Gastroesophageal sphincter (tissue), 4 donors: ENCODE data around the gene MYADML2. TPM values are rescaled to one million over a fixed set of nuclear protein-coding genes. Genes with fewer than 3 reads are reported as not detected.

ENCODE experiments used
- ATAC-seq: fragments of 150-250 bp; one replicate; pipeline ENCODE4 v1.9.1; 2016; ENCODE audit warnings: mild to moderate bottlenecking, moderate library complexity
- H3K27ac ChIP-seq, 4 donors: fragments of 200-600 bp; sonication (generic) in 3 of 4; 1 replicate in 3 of 4; 2 replicates in 1 of 4; pipeline ENCODE4 v1.5.1; 2016 to 2019
- H3K27me3 ChIP-seq: fragments of 200-600 bp; sonication (generic); one replicate; pipeline ENCODE4 v1.5.1; 2019
- H3K36me3 ChIP-seq, 2 donors: fragments of 200-600 bp; sonication (generic); one replicate each; pipeline ENCODE4 v1.5.1; 2019; ENCODE audit warnings: control low read depth in 1 of 2
- H3K4me1 ChIP-seq, 3 donors: fragments of 200-600 bp; sonication (generic); 1 replicate in 2 of 3; 2 replicates in 1 of 3; pipeline ENCODE4 v1.5.1; 2016 to 2019; ENCODE audit warnings: control low read depth in 2 of 3
- H3K4me3 ChIP-seq, 2 donors: fragments of 200-600 bp; sonication (generic); one replicate each; pipeline ENCODE4 v1.5.1; 2019; ENCODE audit warnings: mild to moderate bottlenecking in 1 of 2, moderate library complexity in 1 of 2
- H3K9me3 ChIP-seq, 3 donors: fragments of 200-600 bp; sonication (generic); one replicate each; pipeline ENCODE4 v1.5.1; 2017 to 2019; ENCODE audit warnings: control low read depth in 2 of 3
- CTCF ChIP-seq, 4 experiments: fragments of 200-600 bp in 2 of 4; fragments of 450-650 bp in 2 of 4; sonication (generic) in 1 of 4; IDR thresholded peaks; one replicate each; pipeline ENCODE4 v1.5.1; 2017 to 2019; ENCODE audit warnings: antibody characterized with exemption in 4 of 4, mild to moderate bottlenecking in 2 of 4, moderate library complexity in 2 of 4
- EP300 ChIP-seq: sonication (generic); formaldehyde crosslinking; IDR thresholded peaks from one replicate; pipeline ENCODE4 v1.6.1; 2017; ENCODE audit warnings: antibody characterized with exemption, mild to moderate bottlenecking
- POLR2A ChIP-seq, 2 donors: fragments of 450-650 bp; IDR thresholded peaks; one replicate each; pipeline ENCODE4 v1.6.1; 2017; ENCODE audit warnings: antibody characterized with exemption in 2 of 2, mild to moderate bottlenecking in 2 of 2, moderate library complexity in 1 of 2
- POLR2AphosphoS5 ChIP-seq: sonication (generic); formaldehyde crosslinking; IDR thresholded peaks from one replicate; pipeline ENCODE4 v1.6.1; 2017; ENCODE audit warnings: antibody characterized with exemption
- WGBS, 2 donors: methylation state at CpG; one replicate each; pipeline ENCODE4 v1.1.5; 2018; ENCODE audit warnings: low coverage in 1 of 2; 5-methylcytosine and 5-hydroxymethylcytosine counted together
- total RNA-seq, 4 donors: library from RNA; depleted of rRNA; stranded (reverse); fragments of >200 nt; gene quantifications; one replicate each; pipeline ENCODE4 v1.1.0, GENCODE V29; 2016

The MYADML2 gene
- total RNA-seq, 4 donors from 2014 or later = not detected

- Histone ChIP-seq H3K9me3 (no peaks in the 10 kb centered on the region), H3K27ac (no peak overlapping the region), H3K4me1 (peaks cover 0 to 15% (median 0%) of the 10 kb centered on the region in 3 donors), H3K36me3 (no peaks in the 10 kb centered on the region), H3K27me3 (peaks cover 51% of the 10 kb centered on the region), H3K4me3 (no peak overlapping the region)
- TF ChIP-seq EP300 = no peak
- TF ChIP-seq POLR2AphosphoS5 = no peak
- no peak for TF ChIP-seq CTCF (IDR thresholded peaks at IDR 0.05)
- TF ChIP-seq POLR2A (IDR thresholded peaks at IDR 0.05) = no peak
- no peak for ATAC-seq
- WGBS, 2 donors = 82 to 85% methylated on average over 2 to 4 of the region's 9 CpGs
Observed at GRCh38 chr17:81944858-81945257, 2.2 kb downstream of the MYADML2 start.

GRCh38 chr17:81942167-81942553, 4.9 kb downstream of the MYADML2 start:
- Histone ChIP-seq H3K4me3 (no peak overlapping the region), H3K27me3 (peaks cover 58% of the 10 kb centered on the region), H3K9me3 (no peaks in the 10 kb centered on the region), H3K36me3 (no peaks in the 10 kb centered on the region), H3K4me1 (peaks cover 0 to 30% (median 5%) of the 10 kb centered on the region in 3 donors), H3K27ac (no peak overlapping the region)
- TF ChIP-seq POLR2AphosphoS5 (no peak), EP300 (no peak), POLR2A (IDR thresholded peaks at IDR 0.05) (no peak), CTCF (IDR thresholded peaks at IDR 0.05) (no peak)
- ATAC-seq = no peak
- WGBS, 2 donors = 20 to 27% methylated on average over 2 to 9 of the region's 12 CpGs

GRCh38 chr17:81941484-81942166, 5.4 kb downstream of the MYADML2 start:
- WGBS, 2 donors = 0 to 11% methylated on average over 1 to 7 of the region's 30 CpGs
- TF ChIP-seq CTCF (IDR thresholded peaks at IDR 0.05) = no peak
- no peak for TF ChIP-seq EP300
- no peak for TF ChIP-seq POLR2AphosphoS5
- no peak for TF ChIP-seq POLR2A (IDR thresholded peaks at IDR 0.05)
- ATAC-seq = no peak
- peaks cover 0 to 35% (median 8%) of the 10 kb centered on the region in 3 donors for H3K4me1 ChIP-seq
- peaks cover 58% of the 10 kb centered on the region for H3K27me3 ChIP-seq
- no peak overlapping the region for H3K27ac ChIP-seq
- no peaks in the 10 kb centered on the region for H3K9me3 ChIP-seq
- H3K36me3 ChIP-seq = no peaks in the 10 kb centered on the region
- H3K4me3 ChIP-seq = no peak overlapping the region

GRCh38 chr17:81940538-81941483, 6.2 kb downstream of the MYADML2 start:
- TF ChIP-seq POLR2A (IDR thresholded peaks at IDR 0.05) = no peak
- TF ChIP-seq POLR2AphosphoS5 = no peak
- no peak for TF ChIP-seq CTCF (IDR thresholded peaks at IDR 0.05)
- TF ChIP-seq EP300 = no peak
- ATAC-seq = no peak
- Histone ChIP-seq H3K36me3 (no peaks in the 10 kb centered on the region), H3K27me3 (peaks cover 58% of the 10 kb centered on the region), H3K4me3 (no peak overlapping the region), H3K9me3 (no peaks in the 10 kb centered on the region), H3K27ac (no peak overlapping the region), H3K4me1 (peaks cover 0 to 40% (median 10%) of the 10 kb centered on the region in 3 donors)
- WGBS, 2 donors = 79 to 89% methylated on average over 7 to 9 of the region's 56 CpGs
